COR-L47 (cell line): ENCODE data around the gene PSTK.
A peak's percentile ranks its signal among the peaks of the same experiment; 100 is the strongest.

Experiments
- DNase-seq: peaks from one replicate; lab custom pipeline; 2025; lab: John Stamatoyannopoulos, UW

PSTK gene

GRCh38 chr10:122980209-122981065 is at the start of gene PSTK:
TSS of gene PSTK (plus strand) at chr10:122980401. CDS start at chr10:122980480, 79 bp downstream.
- peak; percentile 73 for DNase-seq

- DNase-seq = no peak
Measured at GRCh38 chr10:122931088-122931906, 48.9 kb upstream of the PSTK start.

GRCh38 chr10:122939133-122939855 is 40.9 kb upstream of the PSTK start:
- DNase-seq = no peak

GRCh38 chr10:122939856-122940543 is 40.2 kb upstream of the PSTK start:
- no peak for DNase-seq

GRCh38 chr10:122949296-122949695 is 30.9 kb upstream of the PSTK start:
- no peak for DNase-seq

GRCh38 chr10:122953902-122954730 is 26.1 kb upstream of the PSTK start, which contains the start of gene C10orf88:
TSS of gene C10orf88 (minus strand) at chr10:122954227. CDS start at chr10:122954178, 49 bp downstream.
- DNase-seq = peak; percentile 83

GRCh38 chr10:122954731-122955050 is 25.5 kb upstream of the PSTK start:
- DNase-seq = no peak

- DNase-seq = no peak
Measured at GRCh38 chr10:122955892-122956291, 24.3 kb upstream of the PSTK start.

GRCh38 chr10:122957474-122957873 is 22.7 kb upstream of the PSTK start:
- DNase-seq = no peak

- DNase-seq = no peak
Measured at GRCh38 chr10:122962405-122962804, 17.8 kb upstream of the PSTK start.

- no peak for DNase-seq
Measured at GRCh38 chr10:122966879-122967278, 13.3 kb upstream of the PSTK start.

- no peak for DNase-seq
Measured at GRCh38 chr10:122968698-122969097, 11.5 kb upstream of the PSTK start.

GRCh38 chr10:122974023-122974422 is 6.2 kb upstream of the PSTK start:
- DNase-seq = no peak

- no peak for DNase-seq
Measured at GRCh38 chr10:122974543-122975064, 5.6 kb upstream of the PSTK start.

- DNase-seq = peak; percentile 24
Measured at GRCh38 chr10:122981066-122981464, 864 bp downstream of the PSTK start.

- DNase-seq = no peak
Measured at GRCh38 chr10:122983898-122984297, 3.7 kb downstream of the PSTK start.

- no peak for DNase-seq
Measured at GRCh38 chr10:122984708-122985107, 4.5 kb downstream of the PSTK start.

- no peak for DNase-seq
Measured at GRCh38 chr10:122986335-122986734, 6.1 kb downstream of the PSTK start.

- DNase-seq = no peak
Measured at GRCh38 chr10:122988501-122988900, 8.3 kb downstream of the PSTK start.

GRCh38 chr10:122990278-122990677 is 10.1 kb downstream of the PSTK start:
- no peak for DNase-seq
